ENCODE measurements around the gene RAB11A.

- TF ChIP-seq EZH2 (IDR thresholded peaks at IDR 0.05; ENCODE audit: borderline replicate concordance): no peak
- TF ChIP-seq, protein P1, sequence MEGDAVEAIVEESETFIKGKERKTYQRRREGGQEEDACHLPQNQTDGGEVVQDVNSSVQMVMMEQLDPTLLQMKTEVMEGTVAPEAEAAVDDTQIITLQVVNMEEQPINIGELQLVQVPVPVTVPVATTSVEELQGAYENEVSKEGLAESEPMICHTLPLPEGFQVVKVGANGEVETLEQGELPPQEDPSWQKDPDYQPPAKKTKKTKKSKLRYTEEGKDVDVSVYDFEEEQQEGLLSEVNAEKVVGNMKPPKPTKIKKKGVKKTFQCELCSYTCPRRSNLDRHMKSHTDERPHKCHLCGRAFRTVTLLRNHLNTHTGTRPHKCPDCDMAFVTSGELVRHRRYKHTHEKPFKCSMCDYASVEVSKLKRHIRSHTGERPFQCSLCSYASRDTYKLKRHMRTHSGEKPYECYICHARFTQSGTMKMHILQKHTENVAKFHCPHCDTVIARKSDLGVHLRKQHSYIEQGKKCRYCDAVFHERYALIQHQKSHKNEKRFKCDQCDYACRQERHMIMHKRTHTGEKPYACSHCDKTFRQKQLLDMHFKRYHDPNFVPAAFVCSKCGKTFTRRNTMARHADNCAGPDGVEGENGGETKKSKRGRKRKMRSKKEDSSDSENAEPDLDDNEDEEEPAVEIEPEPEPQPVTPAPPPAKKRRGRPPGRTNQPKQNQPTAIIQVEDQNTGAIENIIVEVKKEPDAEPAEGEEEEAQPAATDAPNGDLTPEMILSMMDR (IDR thresholded peaks at IDR 0.05; ENCODE audit: poor library complexity): no peak
- TF ChIP-seq EZH2phosphoT487 (IDR thresholded peaks at IDR 0.05; ENCODE audit: low read depth, severe bottlenecking, unreplicated experiment): no peak
Observed at GRCh38 chr15:65870889-65871533, 1.7 kb downstream of the RAB11A start.

Measured in hepatocyte (in vitro differentiated cells).